Measurements from ENCODE around the gene CADPS. TPM values are rescaled to one million over a fixed set of nuclear protein-coding genes. Genes with fewer than 3 reads are reported as not detected.

CADPS gene
- polyA plus RNA-seq, 2 of the 4 experiments (the other 2 are of a cell fraction): not detected

DNA sequence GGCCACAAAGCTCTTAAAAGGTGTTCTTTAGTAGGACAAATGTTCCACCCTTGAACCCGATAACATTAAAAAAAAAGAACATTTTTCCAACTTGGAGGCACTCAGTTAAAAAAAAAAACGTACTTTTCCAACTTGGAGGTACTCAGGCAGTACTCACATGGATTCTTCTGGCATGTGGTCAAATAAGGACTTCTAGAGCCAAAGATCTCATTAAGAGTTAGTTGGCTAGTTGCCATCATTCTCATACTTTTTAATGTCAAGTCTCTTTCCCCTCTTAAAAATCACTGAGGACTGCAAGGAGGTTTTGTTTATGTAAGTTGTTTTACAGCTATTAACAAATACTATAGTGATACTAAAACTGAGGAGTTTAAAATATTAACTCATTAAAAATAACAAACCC, 101.0 kb downstream of the CADPS start (continued):
- no peak for TF ChIP-seq MAZ (IDR thresholded peaks at IDR 0.05; ENCODE audit: borderline replicate concordance, low read depth, low read length)
- no peak for TF ChIP-seq NPAS2 (CRISPR knock-in tag; IDR thresholded peaks at IDR 0.05; ENCODE audit: borderline replicate concordance)
- TF ChIP-seq MYC (IDR thresholded peaks at IDR 0.05; ENCODE audit: borderline replicate concordance, low read length): no peak
- TF ChIP-seq KDM1A (IDR thresholded peaks at IDR 0.05; ENCODE audit: low read depth): no peak
- TF ChIP-seq TFCP2L1 (CRISPR knock-in tag; IDR thresholded peaks at IDR 0.05): no peak
- TF ChIP-seq, protein P1, sequence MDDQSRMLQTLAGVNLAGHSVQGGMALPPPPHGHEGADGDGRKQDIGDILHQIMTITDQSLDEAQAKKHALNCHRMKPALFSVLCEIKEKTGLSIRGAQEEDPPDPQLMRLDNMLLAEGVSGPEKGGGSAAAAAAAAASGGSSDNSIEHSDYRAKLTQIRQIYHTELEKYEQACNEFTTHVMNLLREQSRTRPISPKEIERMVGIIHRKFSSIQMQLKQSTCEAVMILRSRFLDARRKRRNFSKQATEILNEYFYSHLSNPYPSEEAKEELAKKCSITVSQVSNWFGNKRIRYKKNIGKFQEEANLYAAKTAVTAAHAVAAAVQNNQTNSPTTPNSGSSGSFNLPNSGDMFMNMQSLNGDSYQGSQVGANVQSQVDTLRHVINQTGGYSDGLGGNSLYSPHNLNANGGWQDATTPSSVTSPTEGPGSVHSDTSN (IDR thresholded peaks at IDR 0.05): no peak

DNA sequence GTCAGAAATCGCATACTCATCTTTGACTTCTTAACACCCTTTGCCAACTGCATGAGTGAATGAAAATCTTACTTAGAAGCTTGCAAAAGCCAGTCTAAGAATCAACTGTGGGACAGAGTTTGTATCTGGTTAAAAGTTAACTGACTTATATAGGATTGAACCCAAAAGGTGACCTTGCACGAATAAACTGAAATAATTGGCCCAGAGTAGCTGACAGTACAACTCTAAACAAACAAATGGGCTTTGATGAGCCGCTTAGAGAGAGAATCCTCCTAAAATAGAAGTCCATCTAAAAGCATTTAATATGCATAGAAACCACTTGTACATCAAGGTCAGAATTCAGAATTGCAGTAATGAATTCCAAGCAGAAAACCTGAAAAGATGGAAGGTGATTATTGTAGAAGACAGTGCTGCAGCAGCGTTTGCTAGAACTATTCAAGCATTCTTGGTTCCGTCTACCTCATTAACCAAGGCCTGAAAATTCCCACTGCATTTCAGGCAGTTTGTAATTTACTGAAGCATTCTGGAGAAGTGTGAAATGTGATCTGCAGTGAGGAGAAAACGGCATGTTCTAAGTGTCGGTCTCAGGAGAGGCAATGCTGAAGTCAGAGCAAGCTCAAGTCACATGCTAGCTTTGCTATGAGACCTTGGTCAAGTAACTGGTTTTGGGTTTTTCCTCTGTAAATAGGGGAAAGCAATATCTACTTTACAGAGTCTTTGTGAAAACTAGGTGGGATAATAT, 103.7 kb downstream of the CADPS start:
- Histone ChIP-seq H3K9me3 (no peaks in the 10 kb centered on the region), H3K4me1 (no peaks in the 10 kb centered on the region), H3K27ac (no peak overlapping the region), H3K4me2 (no peak overlapping the region), H3K4me3 (no peak overlapping the region)
- no peak for ATAC-seq
- ChIA-PET POLR2A (no interaction called here), CTCF (no interaction called here)
- no peak for DNase-seq (ENCODE audit: low read depth in 1 of 2, low spot score in 1 of 2)
- no peak for FAIRE-seq
- WGBS (ENCODE audit: missing lambda C conversion rate): 7% methylated on average over 7 of the region's 7 CpGs
- TF ChIP-seq KDM5A (IDR thresholded peaks at IDR 0.05): no peak
- TF ChIP-seq FOXS1 (CRISPR knock-in tag; IDR thresholded peaks at IDR 0.05): no peak
- TF ChIP-seq, protein P2, sequence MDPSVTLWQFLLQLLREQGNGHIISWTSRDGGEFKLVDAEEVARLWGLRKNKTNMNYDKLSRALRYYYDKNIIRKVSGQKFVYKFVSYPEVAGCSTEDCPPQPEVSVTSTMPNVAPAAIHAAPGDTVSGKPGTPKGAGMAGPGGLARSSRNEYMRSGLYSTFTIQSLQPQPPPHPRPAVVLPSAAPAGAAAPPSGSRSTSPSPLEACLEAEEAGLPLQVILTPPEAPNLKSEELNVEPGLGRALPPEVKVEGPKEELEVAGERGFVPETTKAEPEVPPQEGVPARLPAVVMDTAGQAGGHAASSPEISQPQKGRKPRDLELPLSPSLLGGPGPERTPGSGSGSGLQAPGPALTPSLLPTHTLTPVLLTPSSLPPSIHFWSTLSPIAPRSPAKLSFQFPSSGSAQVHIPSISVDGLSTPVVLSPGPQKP (IDR thresholded peaks at IDR 0.05; ENCODE audit: low read depth, low read length): no peak
- TF ChIP-seq CBX2 (IDR thresholded peaks at IDR 0.05; ENCODE audit: borderline replicate concordance, low read depth): no peak

DNA sequence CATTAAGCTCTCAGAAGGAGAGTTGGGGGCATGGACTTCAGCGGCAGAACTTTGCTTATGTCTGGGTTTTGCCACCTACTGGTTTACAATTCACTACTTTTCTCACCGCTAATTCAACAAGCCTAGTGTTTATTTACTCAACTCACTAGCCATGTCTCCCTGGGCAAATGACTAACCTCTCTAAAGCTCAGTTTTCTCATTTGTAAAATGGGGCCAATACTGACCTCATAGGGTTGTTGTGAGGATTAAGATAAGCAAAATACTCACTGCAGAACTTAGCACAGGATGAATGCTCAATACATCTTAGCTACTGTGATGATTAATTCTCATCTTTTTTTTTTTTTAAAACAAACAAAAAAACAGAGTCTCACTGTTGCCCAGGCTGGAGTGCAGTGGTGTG, 106.3 kb downstream of the CADPS start:
- ChIA-PET CTCF (interaction anchor here (1.2 kb wide), 1 partner anchor 55 kb away, joined by 3 read pairs; no protein-coding TSS in a partner anchor), POLR2A (no interaction called here)
- Histone ChIP-seq H3K27ac (no peak overlapping the region), H3K4me3 (no peak overlapping the region), H3K4me2 (no peak overlapping the region), H3K4me1 (no peaks in the 10 kb centered on the region), H3K9me3 (no peaks in the 10 kb centered on the region)
- WGBS (ENCODE audit: missing lambda C conversion rate): 15% methylated on average over 2 of the region's 2 CpGs
- DNase-seq (ENCODE audit: low read depth in 1 of 2, low spot score in 1 of 2) (no peak), ATAC-seq (no peak), FAIRE-seq (no peak)
- TF ChIP-seq, protein P3, sequence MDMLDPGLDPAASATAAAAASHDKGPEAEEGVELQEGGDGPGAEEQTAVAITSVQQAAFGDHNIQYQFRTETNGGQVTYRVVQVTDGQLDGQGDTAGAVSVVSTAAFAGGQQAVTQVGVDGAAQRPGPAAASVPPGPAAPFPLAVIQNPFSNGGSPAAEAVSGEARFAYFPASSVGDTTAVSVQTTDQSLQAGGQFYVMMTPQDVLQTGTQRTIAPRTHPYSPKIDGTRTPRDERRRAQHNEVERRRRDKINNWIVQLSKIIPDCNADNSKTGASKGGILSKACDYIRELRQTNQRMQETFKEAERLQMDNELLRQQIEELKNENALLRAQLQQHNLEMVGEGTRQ (IDR thresholded peaks at IDR 0.05): no peak
- TF ChIP-seq, protein P4, sequence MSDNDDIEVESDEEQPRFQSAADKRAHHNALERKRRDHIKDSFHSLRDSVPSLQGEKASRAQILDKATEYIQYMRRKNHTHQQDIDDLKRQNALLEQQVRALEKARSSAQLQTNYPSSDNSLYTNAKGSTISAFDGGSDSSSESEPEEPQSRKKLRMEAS (IDR thresholded peaks at IDR 0.05): no peak
- TF ChIP-seq, protein P5, sequence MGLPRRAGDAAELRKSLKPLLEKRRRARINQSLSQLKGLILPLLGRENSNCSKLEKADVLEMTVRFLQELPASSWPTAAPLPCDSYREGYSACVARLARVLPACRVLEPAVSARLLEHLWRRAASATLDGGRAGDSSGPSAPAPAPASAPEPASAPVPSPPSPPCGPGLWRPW (IDR thresholded peaks at IDR 0.05): no peak
- TF ChIP-seq CHD2 (IDR thresholded peaks at IDR 0.05; ENCODE audit: low read length, partially characterized antibody) (no peak), ZC3H11A (IDR thresholded peaks at IDR 0.05) (no peak), ZNF302 (CRISPR knock-in tag; IDR thresholded peaks at IDR 0.05) (no peak), RARB (CRISPR knock-in tag; IDR thresholded peaks at IDR 0.05) (no peak), HDAC2 (IDR thresholded peaks at IDR 0.05) (no peak), CBX2 (IDR thresholded peaks at IDR 0.05; ENCODE audit: borderline replicate concordance, low read depth) (no peak)
- TF ChIP-seq, protein P6, sequence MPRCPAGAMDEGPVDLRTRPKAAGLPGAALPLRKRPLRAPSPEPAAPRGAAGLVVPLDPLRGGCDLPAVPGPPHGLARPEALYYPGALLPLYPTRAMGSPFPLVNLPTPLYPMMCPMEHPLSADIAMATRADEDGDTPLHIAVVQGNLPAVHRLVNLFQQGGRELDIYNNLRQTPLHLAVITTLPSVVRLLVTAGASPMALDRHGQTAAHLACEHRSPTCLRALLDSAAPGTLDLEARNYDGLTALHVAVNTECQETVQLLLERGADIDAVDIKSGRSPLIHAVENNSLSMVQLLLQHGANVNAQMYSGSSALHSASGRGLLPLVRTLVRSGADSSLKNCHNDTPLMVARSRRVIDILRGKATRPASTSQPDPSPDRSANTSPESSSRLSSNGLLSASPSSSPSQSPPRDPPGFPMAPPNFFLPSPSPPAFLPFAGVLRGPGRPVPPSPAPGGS (IDR thresholded peaks at IDR 0.05): no peak
- TF ChIP-seq, protein P2 (IDR thresholded peaks at IDR 0.05; ENCODE audit: low read depth, low read length): no peak

Data from A549 (cell line).